PC-3 (cell line): ENCODE measurements around the gene DPY19L3.

Experiments used
- EZH2 ChIP-seq: fragments of 300-600 bp; sonication (generic); IDR thresholded peaks from one replicate; pipeline ENCODE4 v1.6.1; 2017; ENCODE audit warnings: antibody characterized with exemption, mild to moderate bottlenecking, low read length; ENCODE audit not compliant: unreplicated experiment
- EZH2phosphoT487 ChIP-seq: fragments of 300-600 bp; sonication (generic); IDR thresholded peaks from 2 replicates; pipeline ENCODE4 v1.6.1; 2018; ENCODE audit warnings: mild to moderate bottlenecking, antibody characterized with exemption, low read length, borderline replicate concordance
- TF ChIP-seq, protein P1 (sequence below): fragments of 300-600 bp; sonication (generic); conservative IDR thresholded peaks from 2 replicates; pipeline ENCODE4 v1.5.1; 2017; ENCODE audit warnings: antibody characterized with exemption, low read depth, mild to moderate bottlenecking, low read length

DNA sequence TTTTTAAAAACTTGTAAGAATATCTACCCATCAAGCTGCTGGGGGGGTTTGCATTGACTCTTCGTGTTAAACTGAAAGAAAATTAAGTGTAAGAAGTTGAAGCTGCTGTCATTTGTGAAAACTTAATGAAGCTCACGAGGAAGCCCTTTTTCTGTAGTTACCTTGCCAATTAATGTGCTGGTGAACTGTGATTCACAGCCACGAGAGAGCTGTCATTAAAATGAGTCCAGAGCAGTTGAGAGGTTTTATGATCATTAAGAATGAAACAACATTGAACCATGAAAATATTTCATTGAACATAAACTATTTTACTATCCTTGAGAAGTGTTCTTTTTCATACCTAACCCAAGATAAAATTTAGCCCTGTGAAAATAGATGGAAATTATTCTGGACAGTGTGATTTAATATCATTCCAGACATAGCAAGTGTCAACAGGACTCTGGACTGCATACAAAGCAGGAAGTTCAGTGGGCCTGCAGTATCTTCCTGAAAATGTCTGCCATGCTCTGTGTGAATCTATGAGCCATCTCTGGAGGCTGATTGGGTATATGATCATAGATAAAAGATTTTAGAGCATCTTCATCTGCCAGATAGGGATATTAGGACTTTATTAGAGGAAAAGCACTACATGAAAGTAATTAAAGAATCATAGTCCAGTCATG is 53.8 kb downstream of the DPY19L3 start:
- TF ChIP-seq, protein P1, sequence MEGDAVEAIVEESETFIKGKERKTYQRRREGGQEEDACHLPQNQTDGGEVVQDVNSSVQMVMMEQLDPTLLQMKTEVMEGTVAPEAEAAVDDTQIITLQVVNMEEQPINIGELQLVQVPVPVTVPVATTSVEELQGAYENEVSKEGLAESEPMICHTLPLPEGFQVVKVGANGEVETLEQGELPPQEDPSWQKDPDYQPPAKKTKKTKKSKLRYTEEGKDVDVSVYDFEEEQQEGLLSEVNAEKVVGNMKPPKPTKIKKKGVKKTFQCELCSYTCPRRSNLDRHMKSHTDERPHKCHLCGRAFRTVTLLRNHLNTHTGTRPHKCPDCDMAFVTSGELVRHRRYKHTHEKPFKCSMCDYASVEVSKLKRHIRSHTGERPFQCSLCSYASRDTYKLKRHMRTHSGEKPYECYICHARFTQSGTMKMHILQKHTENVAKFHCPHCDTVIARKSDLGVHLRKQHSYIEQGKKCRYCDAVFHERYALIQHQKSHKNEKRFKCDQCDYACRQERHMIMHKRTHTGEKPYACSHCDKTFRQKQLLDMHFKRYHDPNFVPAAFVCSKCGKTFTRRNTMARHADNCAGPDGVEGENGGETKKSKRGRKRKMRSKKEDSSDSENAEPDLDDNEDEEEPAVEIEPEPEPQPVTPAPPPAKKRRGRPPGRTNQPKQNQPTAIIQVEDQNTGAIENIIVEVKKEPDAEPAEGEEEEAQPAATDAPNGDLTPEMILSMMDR, result no peak
- TF ChIP-seq EZH2 (no peak), EZH2phosphoT487 (no peak)
